WTC11 (cell line): Measurements from ENCODE around the gene MKX. TPM values are rescaled to one million over a fixed set of nuclear protein-coding genes. Genes with fewer than 3 reads are reported as not detected.

Source experiments
- ATAC-seq: fragments of 200-7000 bp; cut with Tn5 transposase; 2 replicates; pipeline ENCODE4 v1.10.0; 2021; ENCODE audit warnings: mild to moderate bottlenecking, moderate library complexity
- CTCF ChIA-PET: fragments of 300-600 bp; sonication (Branson Sonifier 250); formaldehyde crosslinking; loops from one replicate; lab custom pipeline; 2021; ENCODE audit warnings: antibody characterized with exemption; lab: Charles Lee
- POLR2A ChIA-PET: fragments of 350-600 bp; sonication (Branson Sonifier 250); formaldehyde crosslinking; loops from one replicate; lab custom pipeline; 2021; ENCODE audit warnings: antibody characterized with exemption; lab: Charles Lee
- DNase-seq: peaks from one replicate; pipeline ENCODE4 v3.0.0; 2021; ENCODE audit warnings: low spot score
- H3K27ac Mint-ChIP-seq: 2 replicates; pipeline ENCODE4 v1.8.0; 2021; ENCODE audit warnings: mixed read lengths
- H3K27me3 Mint-ChIP-seq: 2 replicates; pipeline ENCODE4 v1.8.0; 2021; ENCODE audit warnings: low read depth, mild to moderate bottlenecking, moderate library complexity, mixed read lengths
- H3K36me3 Mint-ChIP-seq: 2 replicates; pipeline ENCODE4 v1.8.0; 2021; ENCODE audit warnings: mixed read lengths
- H3K4me1 Mint-ChIP-seq: 2 replicates; pipeline ENCODE4 v1.8.0; 2022; ENCODE audit warnings: mixed read lengths
- H3K4me3 Mint-ChIP-seq: 2 replicates; pipeline ENCODE4 v1.8.0; 2021; ENCODE audit warnings: mild to moderate bottlenecking, moderate library complexity, mixed read lengths
- H3K9me3 Mint-ChIP-seq: 2 replicates; pipeline ENCODE4 v1.8.0; 2021; ENCODE audit warnings: mixed read lengths
- AR ChIP-seq: fragments of 250-450 bp; sonication (Bioruptor Pico); IDR thresholded peaks from 2 replicates; pipeline ENCODE4 v1.9.0; 2021; ENCODE audit warnings: mild to moderate bottlenecking
- ATF6 ChIP-seq: sonication (generic); formaldehyde crosslinking; IDR thresholded peaks from 2 replicates; pipeline ENCODE4 v1.8.1; 2023; ENCODE audit warnings: mild to moderate bottlenecking, missing genetic modification reagents
- CBFB ChIP-seq: sonication (generic); formaldehyde crosslinking; IDR thresholded peaks from 2 replicates; pipeline ENCODE4 v1.8.1; 2022; ENCODE audit warnings: mild to moderate bottlenecking, low read depth, missing genetic modification reagents
- ELF4 ChIP-seq: sonication (generic); formaldehyde crosslinking; IDR thresholded peaks from 2 replicates; pipeline ENCODE4 v1.8.1; 2022; ENCODE audit warnings: low read depth, mild to moderate bottlenecking, moderate library complexity, missing genetic modification reagents
- FOXJ3 ChIP-seq: sonication (generic); formaldehyde crosslinking; IDR thresholded peaks from 2 replicates; pipeline ENCODE4 v1.9.0; 2021; ENCODE audit warnings: missing genetic modification reagents, mild to moderate bottlenecking, borderline replicate concordance
- FOXK1 ChIP-seq: sonication (generic); formaldehyde crosslinking; IDR thresholded peaks from 2 replicates; pipeline ENCODE4 v1.8.0; 2022; ENCODE audit warnings: mild to moderate bottlenecking, moderate library complexity, missing genetic modification reagents
- GABPB1 ChIP-seq: sonication (generic); formaldehyde crosslinking; IDR thresholded peaks from 2 replicates; pipeline ENCODE4 v1.8.1; 2023; ENCODE audit warnings: mild to moderate bottlenecking, missing genetic modification reagents
- GRHL2 ChIP-seq: fragments of 250-450 bp; sonication (Bioruptor Pico); IDR thresholded peaks from 2 replicates; pipeline ENCODE4 v1.8.0; 2022; ENCODE audit warnings: mild to moderate bottlenecking, moderate library complexity; ENCODE audit not compliant: insufficient replicate concordance, severe bottlenecking
- JAZF1 ChIP-seq: fragments of 250-450 bp; sonication (Bioruptor Pico); IDR thresholded peaks from 2 replicates; pipeline ENCODE4 v1.9.0; 2021; ENCODE audit warnings: moderate library complexity, mild to moderate bottlenecking, inconsistent platforms
- MAX ChIP-seq: sonication (generic); formaldehyde crosslinking; IDR thresholded peaks from 2 replicates; pipeline ENCODE4 v1.8.0; 2022; ENCODE audit warnings: mild to moderate bottlenecking, missing genetic modification reagents
- SMAD4 ChIP-seq: sonication (generic); formaldehyde crosslinking; IDR thresholded peaks from 2 replicates; pipeline ENCODE4 v1.8.0; 2022; ENCODE audit warnings: mild to moderate bottlenecking, missing genetic modification reagents
- SP1 ChIP-seq: sonication (generic); formaldehyde crosslinking; conservative IDR thresholded peaks from 2 replicates; pipeline ENCODE4 v1.8.1; 2022; ENCODE audit warnings: missing genetic modification reagents
- ZMAT4 ChIP-seq: fragments of 250-450 bp; sonication (Bioruptor Pico); IDR thresholded peaks from 2 replicates; pipeline ENCODE4 v1.9.0; 2021; ENCODE audit warnings: mild to moderate bottlenecking
- ZNF121 ChIP-seq: sonication (generic); formaldehyde crosslinking; IDR thresholded peaks from 2 replicates; pipeline ENCODE4 v1.8.0; 2023; ENCODE audit warnings: missing genetic modification reagents
- ZNF423 ChIP-seq: fragments of 250-450 bp; sonication (Bioruptor Pico); IDR thresholded peaks from 2 replicates; pipeline ENCODE4 v2.1.2; 2022; ENCODE audit warnings: mild to moderate bottlenecking, moderate library complexity
- ZNF512 ChIP-seq: sonication (generic); formaldehyde crosslinking; IDR thresholded peaks from 2 replicates; pipeline ENCODE4 v1.8.1; 2022; ENCODE audit warnings: missing genetic modification reagents, borderline replicate concordance
- ZNF532 ChIP-seq: fragments of 250-450 bp; sonication (Bioruptor Pico); IDR thresholded peaks from 2 replicates; pipeline ENCODE4 v1.9.0; 2021; ENCODE audit warnings: mild to moderate bottlenecking, borderline replicate concordance
- total RNA-seq: library from RNA; stranded (reverse); gene quantifications from 3 replicates; pipeline ENCODE4 v1.2.3, GENCODE V29; 2021

MKX gene
- total RNA-seq, 1 experiment from 2014 or later, result 1.2 TPM

- no peak for ATAC-seq
Observed at GRCh38 chr10:27752673-27753237, 7.1 kb upstream of the MKX start.

GRCh38 chr10:27748601-27749000 lies 3.0 kb upstream of the MKX start:
- ATAC-seq (no peak), DNase-seq (no peak)
- ChIA-PET POLR2A (no interaction called here), CTCF (no interaction called here)
- peaks cover 87% of the 10 kb centered on the region for H3K27me3 Mint-ChIP-seq
- no peak overlapping the region for H3K4me3 Mint-ChIP-seq
- no peaks in the 10 kb centered on the region for H3K36me3 Mint-ChIP-seq
- no peaks in the 10 kb centered on the region for H3K9me3 Mint-ChIP-seq
- peaks cover 23% of the 10 kb centered on the region for H3K4me1 Mint-ChIP-seq
- no peak overlapping the region for H3K27ac Mint-ChIP-seq
- TF ChIP-seq ZNF423 (no peak), ATF6 (CRISPR knock-in tag) (no peak), FOXJ3 (no peak), SP1 (CRISPR knock-in tag) (no peak), MAX (CRISPR knock-in tag) (no peak), SMAD4 (CRISPR knock-in tag) (no peak), ELF4 (CRISPR knock-in tag) (no peak), ZMAT4 (CRISPR knock-in tag) (no peak), ZNF512 (CRISPR knock-in tag) (no peak), JAZF1 (CRISPR knock-in tag) (no peak), AR (no peak), ZNF532 (CRISPR knock-in tag) (no peak), ZNF121 (CRISPR knock-in tag) (no peak), GABPB1 (CRISPR knock-in tag) (no peak), CBFB (CRISPR knock-in tag) (no peak), GRHL2 (CRISPR knock-in tag) (no peak), FOXK1 (CRISPR knock-in tag) (no peak)

More at GRCh38 chr10:27752673-27753237, 7.1 kb upstream of the MKX start:
- TF ChIP-seq JAZF1 (CRISPR knock-in tag) (no peak), ZNF512 (CRISPR knock-in tag) (peak; percentile 76; the same call in 1 of the 2 replicates)
- Mint-ChIP-seq H3K4me3 (no peak overlapping the region), H3K4me1 (no peaks in the 10 kb centered on the region), H3K9me3 (no peaks in the 10 kb centered on the region), H3K27ac (no peak overlapping the region), H3K27me3 (peaks cover 46% of the 10 kb centered on the region), H3K36me3 (no peaks in the 10 kb centered on the region)
- ChIA-PET POLR2A (no interaction called here), CTCF (no interaction called here)
- no peak for DNase-seq
